Measurements from ENCODE around the gene TUBGCP2. TPM values are rescaled to one million over a fixed set of nuclear protein-coding genes. Genes with fewer than 3 reads are reported as not detected.
A peak's percentile ranks its signal among the peaks of the same experiment; 100 is the strongest.

TUBGCP2 gene
- total and polyA plus RNA-seq, 2 of the 13 experiments (the other 11 are each of a cell fraction or from before 2014, with no cell fraction given), result 21.3 to 34.5 TPM

- TF ChIP-seq MXD1 (CRISPR knock-in tag; IDR thresholded peaks at IDR 0.05) (no peak; the same call in 1 of the 2 replicates), CENPX (CRISPR knock-in tag; IDR thresholded peaks at IDR 0.05) (no peak), MTA3 (CRISPR knock-in tag; IDR thresholded peaks at IDR 0.05) (no peak), ZNF781 (CRISPR knock-in tag; IDR thresholded peaks at IDR 0.05; ENCODE audit: borderline replicate concordance, not compliant biosample characterization) (no peak), ZBTB38 (CRISPR knock-in tag; IDR thresholded peaks at IDR 0.05) (no peak), GMEB2 (CRISPR knock-in tag; IDR thresholded peaks at IDR 0.05; ENCODE audit: low read depth) (no peak), MED8 (CRISPR knock-in tag; IDR thresholded peaks at IDR 0.05; ENCODE audit: insufficient replicate concordance) (no peak), FOXK2 (IDR thresholded peaks at IDR 0.05) (no peak), ZNF362 (CRISPR knock-in tag; IDR thresholded peaks at IDR 0.05; ENCODE audit: borderline replicate concordance) (no peak), RBAK (CRISPR knock-in tag; IDR thresholded peaks at IDR 0.05) (no peak), ZBTB21 (CRISPR knock-in tag; IDR thresholded peaks at IDR 0.05) (no peak), KLF6 (CRISPR knock-in tag; IDR thresholded peaks at IDR 0.05) (no peak), CEBPZ (IDR thresholded peaks at IDR 0.05; ENCODE audit: low read length) (no peak), KDM2A (CRISPR knock-in tag; IDR thresholded peaks at IDR 0.05; ENCODE audit: borderline replicate concordance, low read depth) (peak; percentile 27; the same call in 1 of the 2 replicates), PPARG (CRISPR knock-in tag; conservative IDR thresholded peaks at IDR 0.05) (no peak), ZBTB7A (CRISPR knock-in tag; IDR thresholded peaks at IDR 0.05) (0 out of 2 replicates have a peak, but pooled peaks have one; percentile 53), BCL6 (CRISPR knock-in tag; IDR thresholded peaks at IDR 0.05) (no peak), JUND (CRISPR knock-in tag; IDR thresholded peaks at IDR 0.05) (peak; percentile 77; the same call in 1 of the 2 replicates), SATB2 (CRISPR knock-in tag; IDR thresholded peaks at IDR 0.05) (0 out of 2 replicates have a peak, but pooled peaks have one; percentile 34), GLI4 (CRISPR knock-in tag; IDR thresholded peaks at IDR 0.05; ENCODE audit: borderline replicate concordance) (peak; percentile 6; the same call in 1 of the 2 replicates), ELF4 (CRISPR knock-in tag; IDR thresholded peaks at IDR 0.05; ENCODE audit: borderline replicate concordance) (no peak), GATAD1 (CRISPR knock-in tag; IDR thresholded peaks at IDR 0.05) (peak; percentile 89)
Observed at GRCh38 chr10:133308421-133309099, at the start of gene TUBGCP2, which contains the start of gene ZNF511 (continued).
